ENCODE measurements around the gene ZNF74.
"Not testable (repeated sequence)": the region's sequence is repeated elsewhere in the genome, so short reads cannot be mapped to it uniquely, and the experiment has no call there.

- TF ChIP-seq CTCF, POLR2A (IDR thresholded peaks at IDR 0.05): not testable (repeated sequence)
Observed at GRCh38 chr22:20360261-20360660, 33.7 kb upstream of the ZNF74 start.
